KOPT-K1 (cell line): ENCODE measurements around the gene HINT3.
"Not testable (repeated sequence)": the region's sequence is repeated elsewhere in the genome, so short reads cannot be mapped to it uniquely, and the experiment has no call there.

ENCODE experiments used
- H3K27ac ChIP-seq: fragments of 200-600 bp; sonication (generic); 2 replicates; pipeline ENCODE4 v1.5.1; 2016; ENCODE audit warnings: antibody characterized with exemption, mild to moderate bottlenecking, low read depth, low read length; ENCODE audit not compliant: poor library complexity, severe bottlenecking
- H3K36me3 ChIP-seq: fragments of 200-600 bp; sonication (generic); 2 replicates; pipeline ENCODE4 v1.5.1; 2017; ENCODE audit warnings: antibody characterized with exemption, mild to moderate bottlenecking, low read length, moderate library complexity; ENCODE audit not compliant: insufficient read depth
- H3K9me3 ChIP-seq: fragments of 200-600 bp; sonication (generic); 2 replicates; pipeline ENCODE4 v1.5.1; 2017; ENCODE audit warnings: antibody characterized with exemption, low read length, mild to moderate bottlenecking; ENCODE audit not compliant: insufficient read depth, poor library complexity, severe bottlenecking

Gene HINT3

GRCh38 chr6:125947615-125948014 is 9.0 kb upstream of the HINT3 start:
- H3K36me3 ChIP-seq = no peaks in the 10 kb centered on the region
- peaks cover 2% of the 10 kb centered on the region for H3K9me3 ChIP-seq
- no peak overlapping the region for H3K27ac ChIP-seq

GRCh38 chr6:125948455-125948854 is 8.1 kb upstream of the HINT3 start:
- H3K27ac ChIP-seq = no peak overlapping the region
- H3K36me3 ChIP-seq = no peaks in the 10 kb centered on the region
- peaks cover 7% of the 10 kb centered on the region for H3K9me3 ChIP-seq

- H3K9me3 ChIP-seq = peaks cover 7% of the 10 kb centered on the region
- H3K27ac ChIP-seq = no peak overlapping the region
- no peaks in the 10 kb centered on the region for H3K36me3 ChIP-seq
Measured at GRCh38 chr6:125949069-125949468, 7.5 kb upstream of the HINT3 start.

GRCh38 chr6:125950293-125950692 is 6.3 kb upstream of the HINT3 start:
- no peak overlapping the region for H3K27ac ChIP-seq
- H3K36me3 ChIP-seq = no peaks in the 10 kb centered on the region
- H3K9me3 ChIP-seq = peaks cover 7% of the 10 kb centered on the region

- H3K27ac ChIP-seq, H3K9me3 ChIP-seq, H3K36me3 ChIP-seq: not testable (repeated sequence)
Measured at GRCh38 chr6:125950716-125951115, 5.9 kb upstream of the HINT3 start.

- no peak overlapping the region for H3K27ac ChIP-seq
- no peaks in the 10 kb centered on the region for H3K36me3 ChIP-seq
- H3K9me3 ChIP-seq = peaks cover 7% of the 10 kb centered on the region
Measured at GRCh38 chr6:125951323-125951722, 5.2 kb upstream of the HINT3 start.

- H3K27ac ChIP-seq = no peak overlapping the region
Measured at GRCh38 chr6:125952764-125953501, 3.6 kb upstream of the HINT3 start.

GRCh38 chr6:125953502-125953875 is 3.1 kb upstream of the HINT3 start:
- H3K27ac ChIP-seq = no peak overlapping the region

More at GRCh38 chr6:125952764-125953501, 3.6 kb upstream of the HINT3 start:
- Histone ChIP-seq H3K36me3 (no peaks in the 10 kb centered on the region), H3K9me3 (peaks cover 7% of the 10 kb centered on the region)

GRCh38 chr6:125954735-125955339 is 1.7 kb upstream of the HINT3 start:
- H3K27ac ChIP-seq = no peak overlapping the region
- H3K36me3 ChIP-seq = peaks cover 9% of the 10 kb centered on the region; the same call in 1 of the 2 replicates
- peaks cover 7% of the 10 kb centered on the region for H3K9me3 ChIP-seq

More at GRCh38 chr6:125953502-125953875, 3.1 kb upstream of the HINT3 start:
- Histone ChIP-seq H3K36me3 (no peaks in the 10 kb centered on the region), H3K9me3 (peaks cover 7% of the 10 kb centered on the region)

GRCh38 chr6:125955973-125956372 is 597 bp upstream of the HINT3 start:
- peaks cover 9% of the 10 kb centered on the region; the same call in 1 of the 2 replicates for H3K36me3 ChIP-seq
- H3K27ac ChIP-seq = peak overlapping the region; percentile 22

GRCh38 chr6:125957391-125957693 is 772 bp downstream of the HINT3 start:
- Histone ChIP-seq H3K9me3 (peaks cover 7% of the 10 kb centered on the region), H3K27ac (peak overlapping the region; percentile 84)

More at GRCh38 chr6:125955973-125956372, 597 bp upstream of the HINT3 start:
- H3K9me3 ChIP-seq = peaks cover 7% of the 10 kb centered on the region

GRCh38 chr6:125957845-125958244 is 1.3 kb downstream of the HINT3 start:
- peaks cover 3% of the 10 kb centered on the region for H3K9me3 ChIP-seq
- H3K36me3 ChIP-seq = peaks cover 15% of the 10 kb centered on the region; the same call in 1 of the 2 replicates
- H3K27ac ChIP-seq = no peak overlapping the region

More at GRCh38 chr6:125957391-125957693, 772 bp downstream of the HINT3 start:
- peaks cover 15% of the 10 kb centered on the region; the same call in 1 of the 2 replicates for H3K36me3 ChIP-seq

GRCh38 chr6:125959041-125959440 is 2.5 kb downstream of the HINT3 start:
- peaks cover 15% of the 10 kb centered on the region; the same call in 1 of the 2 replicates for H3K36me3 ChIP-seq
- no peaks in the 10 kb centered on the region for H3K9me3 ChIP-seq
- H3K27ac ChIP-seq = no peak overlapping the region

- no peaks in the 10 kb centered on the region for H3K9me3 ChIP-seq
Measured at GRCh38 chr6:125961117-125961516, 4.5 kb downstream of the HINT3 start.

GRCh38 chr6:125962900-125963497 is 6.4 kb downstream of the HINT3 start:
- H3K9me3 ChIP-seq = no peaks in the 10 kb centered on the region
- H3K27ac ChIP-seq = no peak overlapping the region

More at GRCh38 chr6:125961117-125961516, 4.5 kb downstream of the HINT3 start:
- H3K36me3 ChIP-seq = peaks cover 15% of the 10 kb centered on the region; the same call in 1 of the 2 replicates
- no peak overlapping the region for H3K27ac ChIP-seq

More at GRCh38 chr6:125962900-125963497, 6.4 kb downstream of the HINT3 start:
- H3K36me3 ChIP-seq = peaks cover 18% of the 10 kb centered on the region
